ENCODE results near the gene GSAP. TPM values are rescaled to one million over a fixed set of nuclear protein-coding genes. Genes with fewer than 3 reads are reported as not detected.
"Not testable (repeated sequence)": the region's sequence is repeated elsewhere in the genome, so short reads cannot be mapped to it uniquely, and the experiment has no call there.

The GSAP gene, protein sequence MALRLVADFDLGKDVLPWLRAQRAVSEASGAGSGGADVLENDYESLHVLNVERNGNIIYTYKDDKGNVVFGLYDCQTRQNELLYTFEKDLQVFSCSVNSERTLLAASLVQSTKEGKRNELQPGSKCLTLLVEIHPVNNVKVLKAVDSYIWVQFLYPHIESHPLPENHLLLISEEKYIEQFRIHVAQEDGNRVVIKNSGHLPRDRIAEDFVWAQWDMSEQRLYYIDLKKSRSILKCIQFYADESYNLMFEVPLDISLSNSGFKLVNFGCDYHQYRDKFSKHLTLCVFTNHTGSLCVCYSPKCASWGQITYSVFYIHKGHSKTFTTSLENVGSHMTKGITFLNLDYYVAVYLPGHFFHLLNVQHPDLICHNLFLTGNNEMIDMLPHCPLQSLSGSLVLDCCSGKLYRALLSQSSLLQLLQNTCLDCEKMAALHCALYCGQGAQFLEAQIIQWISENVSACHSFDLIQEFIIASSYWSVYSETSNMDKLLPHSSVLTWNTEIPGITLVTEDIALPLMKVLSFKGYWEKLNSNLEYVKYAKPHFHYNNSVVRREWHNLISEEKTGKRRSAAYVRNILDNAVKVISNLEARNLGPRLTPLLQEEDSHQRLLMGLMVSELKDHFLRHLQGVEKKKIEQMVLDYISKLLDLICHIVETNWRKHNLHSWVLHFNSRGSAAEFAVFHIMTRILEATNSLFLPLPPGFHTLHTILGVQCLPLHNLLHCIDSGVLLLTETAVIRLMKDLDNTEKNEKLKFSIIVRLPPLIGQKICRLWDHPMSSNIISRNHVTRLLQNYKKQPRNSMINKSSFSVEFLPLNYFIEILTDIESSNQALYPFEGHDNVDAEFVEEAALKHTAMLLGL
- total RNA-seq = 10 to 100 TPM; 25.8 to 35.7 (median 27.5) TPM

DNA sequence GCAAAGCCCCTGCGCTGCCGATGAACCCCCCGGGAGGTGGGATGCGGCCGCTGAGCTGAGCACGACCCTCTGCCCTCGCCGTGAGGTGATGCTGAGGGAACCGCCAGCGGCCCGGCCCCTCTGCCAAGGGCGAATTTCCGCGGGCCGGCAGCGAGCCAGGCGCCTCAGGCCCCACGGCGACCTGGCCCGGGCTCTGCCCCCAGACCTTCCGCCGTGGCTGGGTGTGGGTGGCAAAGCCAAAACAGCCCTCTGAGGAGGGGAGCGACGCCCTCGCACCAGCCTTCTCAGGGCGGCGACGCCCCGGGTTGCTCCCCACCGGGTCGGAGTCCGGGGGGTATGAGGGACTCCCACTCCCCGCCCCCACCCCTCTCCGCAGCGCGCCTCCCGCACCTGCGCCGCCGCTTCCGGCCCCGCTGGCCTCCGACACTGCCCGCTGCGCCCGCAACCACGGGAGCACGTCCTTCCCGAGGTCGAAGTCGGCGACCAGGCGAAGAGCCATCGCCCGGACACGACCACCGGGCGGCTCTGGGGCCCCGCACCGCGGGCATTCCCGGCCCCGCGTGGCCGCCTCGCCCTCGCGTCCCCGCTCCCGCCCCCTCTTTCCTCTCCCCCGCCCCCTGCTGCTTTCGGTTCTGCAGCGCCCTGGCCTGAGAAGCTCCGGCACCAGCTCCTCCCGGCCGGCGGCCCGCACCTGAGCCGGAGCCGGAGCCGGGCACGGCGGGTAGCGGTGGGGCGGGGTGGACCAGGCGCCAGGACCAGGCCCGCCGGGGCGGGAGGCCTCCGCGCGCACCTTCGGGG lies at the start of gene GSAP:
TSS of gene GSAP (minus strand) at position 527 of the 798 bp plus-strand sequence. CDS start at position 499, 28 bp downstream.
- H3K9me3 ChIP-seq = no peaks in the 10 kb centered on the region
- peaks cover 0 to 4% of the 10 kb centered on the region in 2 donors for H3K4me1 ChIP-seq
- intact Hi-C loops (cut with DNase I; ENCODE audit: low total_unique reads) = no loop called here
- TF ChIP-seq POLR2AphosphoS5 (IDR thresholded peaks at IDR 0.05) = peak in 1 of 3 donors; percentile 11
- TF ChIP-seq, protein P1, sequence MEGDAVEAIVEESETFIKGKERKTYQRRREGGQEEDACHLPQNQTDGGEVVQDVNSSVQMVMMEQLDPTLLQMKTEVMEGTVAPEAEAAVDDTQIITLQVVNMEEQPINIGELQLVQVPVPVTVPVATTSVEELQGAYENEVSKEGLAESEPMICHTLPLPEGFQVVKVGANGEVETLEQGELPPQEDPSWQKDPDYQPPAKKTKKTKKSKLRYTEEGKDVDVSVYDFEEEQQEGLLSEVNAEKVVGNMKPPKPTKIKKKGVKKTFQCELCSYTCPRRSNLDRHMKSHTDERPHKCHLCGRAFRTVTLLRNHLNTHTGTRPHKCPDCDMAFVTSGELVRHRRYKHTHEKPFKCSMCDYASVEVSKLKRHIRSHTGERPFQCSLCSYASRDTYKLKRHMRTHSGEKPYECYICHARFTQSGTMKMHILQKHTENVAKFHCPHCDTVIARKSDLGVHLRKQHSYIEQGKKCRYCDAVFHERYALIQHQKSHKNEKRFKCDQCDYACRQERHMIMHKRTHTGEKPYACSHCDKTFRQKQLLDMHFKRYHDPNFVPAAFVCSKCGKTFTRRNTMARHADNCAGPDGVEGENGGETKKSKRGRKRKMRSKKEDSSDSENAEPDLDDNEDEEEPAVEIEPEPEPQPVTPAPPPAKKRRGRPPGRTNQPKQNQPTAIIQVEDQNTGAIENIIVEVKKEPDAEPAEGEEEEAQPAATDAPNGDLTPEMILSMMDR (IDR thresholded peaks at IDR 0.05) = no peak
- DNase-seq (ENCODE audit: low spot score in 2 of 2) = peak; percentile 24 to 65
- peak within 1 kb of the TSS; percentile 90 to 93 for H3K27ac ChIP-seq
- H3K36me3 ChIP-seq = no peaks in the 10 kb centered on the region
- no peaks in the 10 kb centered on the region for H3K27me3 ChIP-seq
- peak within 1 kb of the TSS; percentile 75 to 80 (median 78) for H3K4me3 ChIP-seq

DNA sequence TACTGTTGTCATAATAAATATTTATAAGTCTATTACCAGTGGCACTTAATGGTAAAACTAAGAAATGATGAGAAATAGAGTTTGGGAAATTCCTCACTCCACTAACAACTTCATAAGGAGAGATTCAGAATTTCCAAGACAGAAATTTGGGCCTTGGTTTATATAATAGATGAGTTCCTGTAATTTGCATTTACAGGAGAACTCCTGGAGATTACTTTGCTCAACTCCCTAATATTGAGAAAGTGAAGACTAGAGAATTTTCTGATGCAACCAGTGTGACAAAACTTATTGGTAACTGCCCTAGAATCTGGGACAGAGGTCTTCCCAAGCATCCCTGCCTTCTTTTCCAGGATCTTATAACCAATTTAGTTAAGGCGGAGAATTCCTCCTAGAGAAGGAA lies 49.1 kb upstream of the GSAP start:
- DNase-seq (ENCODE audit: low spot score in 2 of 2) = no peak
- H3K4me1 ChIP-seq = no peaks in the 10 kb centered on the region
- no peak overlapping the region for H3K27ac ChIP-seq
- no peaks in the 10 kb centered on the region for H3K9me3 ChIP-seq
- H3K27me3 ChIP-seq = no peaks in the 10 kb centered on the region
- no peak for TF ChIP-seq POLR2A (IDR thresholded peaks at IDR 0.05)
- TF ChIP-seq, protein P1 (IDR thresholded peaks at IDR 0.05) = no peak
- no peaks in the 10 kb centered on the region for H3K36me3 ChIP-seq
- intact Hi-C loops (cut with DNase I; ENCODE audit: low total_unique reads) = no loop called here
- H3K4me3 ChIP-seq = no peak overlapping the region

DNA sequence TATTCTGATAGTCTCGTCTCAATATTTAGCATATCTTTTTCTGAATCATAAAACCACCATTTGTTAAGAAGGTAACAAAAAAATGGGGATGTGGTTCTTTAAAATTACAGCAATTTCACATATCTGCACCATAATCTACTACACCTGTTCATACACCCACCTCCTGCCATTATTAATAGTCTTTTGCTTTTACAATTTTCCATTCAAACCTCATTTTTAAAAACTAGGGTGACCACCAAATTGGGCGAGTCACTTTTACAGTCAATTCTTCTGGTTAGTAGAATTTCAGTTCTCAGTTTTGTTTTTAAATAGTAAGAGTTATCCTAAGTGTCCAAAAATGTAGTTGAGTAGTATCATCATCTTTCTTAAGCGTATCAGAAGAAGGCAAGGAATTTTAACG lies 48.4 kb upstream of the GSAP start:
- Histone ChIP-seq H3K4me3 (no peak overlapping the region), H3K36me3 (no peaks in the 10 kb centered on the region), H3K27me3 (no peaks in the 10 kb centered on the region), H3K9me3 (no peaks in the 10 kb centered on the region), H3K27ac (no peak overlapping the region), H3K4me1 (no peaks in the 10 kb centered on the region)
- intact Hi-C loops (cut with DNase I; ENCODE audit: low total_unique reads) = no loop called here
- TF ChIP-seq POLR2A (IDR thresholded peaks at IDR 0.05) (no peak), POLR2AphosphoS5 (IDR thresholded peaks at IDR 0.05) (no peak)
- TF ChIP-seq, protein P1 (IDR thresholded peaks at IDR 0.05) = no peak
- DNase-seq (ENCODE audit: low spot score in 2 of 2) = no peak

DNA sequence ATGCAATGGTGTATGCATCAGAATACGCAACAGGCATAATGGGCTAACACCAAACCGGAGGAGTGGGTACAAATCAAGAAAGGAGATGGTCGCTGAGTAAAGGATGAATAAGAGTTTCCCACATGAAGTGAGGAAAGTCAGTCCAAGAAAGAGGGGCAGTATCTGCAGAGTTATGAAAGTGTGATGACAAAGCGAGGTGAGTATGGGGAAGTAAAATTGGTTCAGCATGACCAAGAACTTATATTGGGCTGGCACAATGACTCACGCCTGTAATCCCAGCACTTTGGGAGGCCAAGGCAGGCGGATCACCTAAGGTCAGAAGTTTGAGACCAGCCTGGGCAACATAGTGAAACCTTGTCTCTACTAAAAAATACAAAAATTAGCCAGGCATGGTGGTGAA lies 47.5 kb upstream of the GSAP start:
- H3K4me1 ChIP-seq; H3K9me3 ChIP-seq; H3K27me3 ChIP-seq; H3K4me3 ChIP-seq; intact Hi-C loops (cut with DNase I; ENCODE audit: low total_unique reads); H3K27ac ChIP-seq; DNase-seq (ENCODE audit: low spot score in 2 of 2); H3K36me3 ChIP-seq: not testable (repeated sequence)

DNA sequence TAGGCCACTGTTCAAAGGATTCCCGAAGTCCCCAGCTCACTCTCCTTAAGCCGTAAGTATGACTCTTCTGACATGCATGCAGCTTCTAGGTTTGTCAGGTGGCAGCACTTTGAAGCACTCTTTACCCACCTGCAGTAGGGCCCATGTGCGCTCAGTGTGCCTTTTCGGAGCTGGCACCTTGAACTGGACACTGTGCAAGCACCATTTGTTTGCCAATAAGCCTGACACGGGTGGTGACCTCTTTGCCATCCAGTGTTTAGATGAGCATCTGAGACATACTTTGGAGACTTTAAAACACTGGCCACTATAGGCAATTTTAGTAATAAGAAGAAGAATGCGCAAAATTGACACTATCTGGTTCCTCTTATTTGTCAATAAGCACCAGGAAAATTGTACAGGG lies 45.7 kb upstream of the GSAP start:
- TF ChIP-seq POLR2A (IDR thresholded peaks at IDR 0.05) (no peak), POLR2AphosphoS5 (IDR thresholded peaks at IDR 0.05) (no peak)
- TF ChIP-seq, protein P1 (IDR thresholded peaks at IDR 0.05) = no peak
- no peak for DNase-seq (ENCODE audit: low spot score in 2 of 2)
- H3K27ac ChIP-seq = no peak overlapping the region
- no peaks in the 10 kb centered on the region for H3K27me3 ChIP-seq
- intact Hi-C loops (cut with DNase I; ENCODE audit: low total_unique reads) = loop anchor here (1.0 kb wide), 1 partner anchor 27 kb away; no protein-coding TSS in a partner anchor
- H3K4me3 ChIP-seq = no peak overlapping the region
- H3K9me3 ChIP-seq = no peaks in the 10 kb centered on the region
- no peaks in the 10 kb centered on the region for H3K36me3 ChIP-seq
- H3K4me1 ChIP-seq = no peaks in the 10 kb centered on the region

Data from breast epithelium (tissue), 4 donors.